ENCODE results near the gene GJB4.

DNA sequence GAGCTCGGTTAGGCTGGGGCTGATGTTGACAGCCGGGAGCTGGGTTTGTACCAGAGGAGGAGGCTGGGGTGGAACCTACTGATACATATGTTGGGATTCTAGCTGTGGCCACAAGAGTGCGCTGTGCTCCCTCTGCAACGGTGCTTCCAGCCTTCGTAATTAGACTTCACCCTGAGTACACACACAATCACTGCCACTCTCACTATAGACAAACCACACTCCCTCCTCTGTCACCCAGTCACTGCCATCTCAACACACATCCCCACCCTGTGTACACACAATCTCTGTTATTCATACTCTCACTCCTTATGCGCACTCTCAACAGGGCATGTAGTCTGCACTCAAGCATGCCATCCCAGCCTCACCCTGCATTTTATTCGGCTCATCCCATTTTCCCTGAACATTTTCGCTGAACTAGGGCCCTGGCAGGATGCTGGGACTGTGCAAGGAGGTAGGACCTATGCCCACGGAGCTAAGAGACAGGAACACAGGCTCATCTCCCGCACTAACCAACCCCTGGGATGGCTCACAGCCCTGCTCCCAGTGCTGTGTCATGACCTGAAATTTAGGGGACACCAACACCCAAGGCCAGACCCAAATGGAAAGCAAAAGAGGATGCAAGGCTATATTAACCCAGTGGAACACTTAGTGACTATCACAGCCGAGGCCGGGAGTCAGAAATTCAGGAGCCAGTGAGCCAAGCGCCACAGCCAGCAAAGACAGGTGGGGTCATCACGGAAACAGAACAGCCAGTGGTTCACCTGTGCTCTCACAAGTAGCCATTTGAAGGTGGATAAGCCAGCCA is 27.2 kb downstream of the GJB4 start:
- TF ChIP-seq, protein P1, sequence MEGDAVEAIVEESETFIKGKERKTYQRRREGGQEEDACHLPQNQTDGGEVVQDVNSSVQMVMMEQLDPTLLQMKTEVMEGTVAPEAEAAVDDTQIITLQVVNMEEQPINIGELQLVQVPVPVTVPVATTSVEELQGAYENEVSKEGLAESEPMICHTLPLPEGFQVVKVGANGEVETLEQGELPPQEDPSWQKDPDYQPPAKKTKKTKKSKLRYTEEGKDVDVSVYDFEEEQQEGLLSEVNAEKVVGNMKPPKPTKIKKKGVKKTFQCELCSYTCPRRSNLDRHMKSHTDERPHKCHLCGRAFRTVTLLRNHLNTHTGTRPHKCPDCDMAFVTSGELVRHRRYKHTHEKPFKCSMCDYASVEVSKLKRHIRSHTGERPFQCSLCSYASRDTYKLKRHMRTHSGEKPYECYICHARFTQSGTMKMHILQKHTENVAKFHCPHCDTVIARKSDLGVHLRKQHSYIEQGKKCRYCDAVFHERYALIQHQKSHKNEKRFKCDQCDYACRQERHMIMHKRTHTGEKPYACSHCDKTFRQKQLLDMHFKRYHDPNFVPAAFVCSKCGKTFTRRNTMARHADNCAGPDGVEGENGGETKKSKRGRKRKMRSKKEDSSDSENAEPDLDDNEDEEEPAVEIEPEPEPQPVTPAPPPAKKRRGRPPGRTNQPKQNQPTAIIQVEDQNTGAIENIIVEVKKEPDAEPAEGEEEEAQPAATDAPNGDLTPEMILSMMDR (IDR thresholded peaks at IDR 0.05; ENCODE audit: low read depth, low read length), result peak; percentile 67
- TF ChIP-seq EZH2phosphoT487 (IDR thresholded peaks at IDR 0.05; ENCODE audit: low read depth), result no peak
